ENCODE results near the gene ALDH1A3.

DNA sequence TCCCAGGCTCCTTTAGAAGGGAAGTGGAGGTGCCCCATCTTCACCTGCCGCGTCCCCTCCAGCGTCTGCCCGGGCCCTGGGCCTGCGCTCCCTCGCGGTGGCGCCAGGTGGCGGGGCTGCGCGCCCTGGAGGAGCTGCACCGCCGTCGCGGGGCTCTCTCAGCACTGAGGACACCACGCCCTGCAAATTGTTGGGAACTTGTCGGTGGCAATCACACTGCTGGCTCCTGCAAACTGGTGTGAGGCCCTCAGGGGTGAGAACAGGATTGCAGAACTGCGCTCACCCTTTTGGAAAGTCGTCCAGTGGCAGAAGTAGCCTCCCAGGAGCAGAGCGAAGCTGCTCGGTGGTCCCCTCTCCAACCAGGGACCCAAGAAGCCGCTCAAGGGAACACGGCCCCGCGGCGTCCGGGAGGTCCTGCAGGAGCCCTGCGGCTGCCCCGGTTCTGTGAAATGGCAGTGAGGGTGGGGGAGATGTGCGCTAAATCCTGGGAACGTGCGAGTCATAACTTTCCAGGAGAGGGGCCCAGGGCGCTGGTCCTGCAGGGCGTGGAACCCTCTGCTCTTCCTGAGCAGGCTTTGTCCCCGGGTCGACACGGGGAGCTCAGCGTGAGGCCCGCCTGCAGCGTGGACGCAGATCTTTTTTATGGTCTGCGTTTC lies 38.5 kb downstream of the ALDH1A3 start:
- peak; percentile 68 to 97 (median 96) for TF ChIP-seq CTCF (IDR thresholded peaks at IDR 0.05)
- peak in 1 of 2 donors; percentile 22 for TF ChIP-seq POLR2A (IDR thresholded peaks at IDR 0.05)

Measured in thyroid gland (tissue), 4 donors.